Measurements from ENCODE around the gene KLHDC8A.
A peak's percentile ranks its signal among the peaks of the same experiment; 100 is the strongest.

The KLHDC8A gene

GRCh38 chr1:205344066-205344928 is 12.4 kb downstream of the KLHDC8A start:
- Mint-ChIP-seq H3K4me3 (peak overlapping the region; percentile 39), H3K36me3 (ENCODE audit: low read depth) (no peaks in the 10 kb centered on the region), H3K27ac (no peak overlapping the region), H3K4me1 (ENCODE audit: low read depth) (peaks cover 20% of the 10 kb centered on the region), H3K9me3 (no peaks in the 10 kb centered on the region), H3K27me3 (peaks cover 69% of the 10 kb centered on the region)
- intact Hi-C loops (cut with micrococcal nuclease): loop anchor here (10.0 kb wide), 1 partner anchor 359 kb away; no protein-coding TSS in a partner anchor

DNA sequence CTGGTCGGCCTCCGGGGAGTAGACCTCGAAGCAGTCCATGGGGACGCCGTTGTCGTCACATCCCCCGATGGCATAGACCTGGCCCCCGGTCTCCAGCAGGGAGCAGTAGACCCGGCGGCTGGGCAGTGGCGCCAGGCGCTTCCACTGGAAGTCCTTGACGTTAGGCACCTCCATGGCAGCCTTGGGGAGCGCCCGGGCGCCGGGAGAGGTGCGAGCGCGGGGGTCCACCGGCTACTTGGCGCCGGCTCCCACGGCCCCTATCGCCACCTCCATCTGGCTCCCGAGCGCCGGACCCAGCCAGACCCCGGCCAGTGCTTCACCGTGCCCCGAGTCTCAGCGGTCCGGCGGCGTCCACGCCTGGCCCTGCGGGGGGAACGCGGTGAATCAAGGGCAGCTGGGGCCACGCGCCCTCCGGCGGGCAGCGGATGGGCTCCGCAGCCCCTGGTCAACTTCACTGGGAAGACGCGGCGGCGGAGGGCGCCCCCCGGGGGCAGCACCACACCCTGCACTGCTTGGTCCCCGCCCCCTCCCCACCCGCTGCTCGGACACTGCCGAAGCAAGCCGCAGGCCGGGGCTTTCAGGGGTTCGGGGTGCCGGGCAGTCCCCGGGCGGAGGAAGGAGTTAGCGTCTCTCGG is 13.2 kb downstream of the KLHDC8A start:
- H3K4me3 Mint-ChIP-seq: peak overlapping the region; percentile 2
- H3K4me1 Mint-ChIP-seq (ENCODE audit: low read depth): peaks cover 12% of the 10 kb centered on the region
- H3K9me3 Mint-ChIP-seq: no peaks in the 10 kb centered on the region
- H3K27me3 Mint-ChIP-seq: peaks cover 76% of the 10 kb centered on the region
- intact Hi-C loops (cut with micrococcal nuclease): loop anchor here (10.0 kb wide), 1 partner anchor 359 kb away; no protein-coding TSS in a partner anchor
- H3K36me3 Mint-ChIP-seq (ENCODE audit: low read depth): no peaks in the 10 kb centered on the region
- no peak overlapping the region for H3K27ac Mint-ChIP-seq

DNA sequence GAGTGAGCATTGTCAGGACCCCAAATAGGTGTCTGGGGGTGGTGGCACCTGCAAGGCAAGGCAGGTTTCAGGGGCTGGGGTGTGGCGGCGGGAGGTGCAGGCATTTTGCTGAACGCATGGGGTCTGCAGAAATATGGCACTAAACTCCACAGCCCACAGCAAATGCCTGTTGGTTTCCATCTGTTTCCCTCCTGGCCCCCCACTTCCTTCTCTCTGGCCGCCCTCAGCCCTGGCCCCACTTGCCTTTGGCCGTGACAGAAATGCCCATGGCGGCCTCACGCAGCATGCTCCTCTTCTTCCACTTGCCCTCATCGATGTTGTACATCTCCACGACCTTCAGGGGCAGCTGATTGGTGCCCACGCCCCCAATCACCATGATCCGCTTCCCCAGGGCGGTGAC is 13.7 kb downstream of the KLHDC8A start:
- H3K36me3 Mint-ChIP-seq (ENCODE audit: low read depth): no peaks in the 10 kb centered on the region
- intact Hi-C loops (cut with micrococcal nuclease): loop anchor here (10.0 kb wide), 1 partner anchor 358 kb away; no protein-coding TSS in a partner anchor
- H3K27ac Mint-ChIP-seq: no peak overlapping the region
- H3K4me3 Mint-ChIP-seq: peak overlapping the region; percentile 2
- H3K27me3 Mint-ChIP-seq: peaks cover 81% of the 10 kb centered on the region
- H3K4me1 Mint-ChIP-seq (ENCODE audit: low read depth): peaks cover 7% of the 10 kb centered on the region
- no peaks in the 10 kb centered on the region for H3K9me3 Mint-ChIP-seq

DNA sequence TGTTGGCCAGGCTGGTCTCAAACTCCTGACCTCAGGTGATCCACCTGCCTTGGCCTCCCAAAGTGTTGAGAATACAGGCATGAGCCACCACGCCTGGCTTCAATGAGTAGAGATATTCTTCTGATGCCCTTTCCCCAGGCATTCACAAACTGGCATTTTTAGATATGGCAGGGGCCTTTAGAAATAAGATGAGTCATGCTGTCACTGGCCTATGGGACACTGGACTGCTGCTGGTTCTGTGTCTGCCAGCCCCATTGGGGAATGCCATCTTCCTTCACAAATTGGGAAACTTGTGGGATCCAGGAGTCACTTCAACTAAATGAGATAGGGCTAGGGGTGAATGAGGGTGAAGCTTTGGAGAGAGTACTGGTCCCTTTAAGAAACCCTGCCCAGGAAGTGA is 16.0 kb downstream of the KLHDC8A start:
- H3K4me3 Mint-ChIP-seq: no peak overlapping the region
- no peaks in the 10 kb centered on the region for H3K36me3 Mint-ChIP-seq (ENCODE audit: low read depth)
- no peaks in the 10 kb centered on the region for H3K9me3 Mint-ChIP-seq
- peaks cover 6% of the 10 kb centered on the region for H3K4me1 Mint-ChIP-seq (ENCODE audit: low read depth)
- intact Hi-C loops (cut with micrococcal nuclease): loop anchor here (10.0 kb wide), 1 partner anchor 356 kb away; no protein-coding TSS in a partner anchor
- no peak overlapping the region for H3K27ac Mint-ChIP-seq
- peaks cover 78% of the 10 kb centered on the region for H3K27me3 Mint-ChIP-seq

GRCh38 chr1:205339717-205340116 is 17.0 kb downstream of the KLHDC8A start:
- Mint-ChIP-seq H3K4me3 (no peak overlapping the region), H3K9me3 (no peaks in the 10 kb centered on the region), H3K36me3 (ENCODE audit: low read depth) (no peaks in the 10 kb centered on the region), H3K27me3 (peaks cover 69% of the 10 kb centered on the region), H3K27ac (no peak overlapping the region), H3K4me1 (ENCODE audit: low read depth) (peaks cover 6% of the 10 kb centered on the region)
- intact Hi-C loops (cut with micrococcal nuclease): loop anchor here (5.0 to 10.0 kb wide), 2 partner anchors 183 to 355 kb away; no protein-coding TSS in a partner anchor

- Mint-ChIP-seq H3K4me1 (ENCODE audit: low read depth) (peaks cover 3% of the 10 kb centered on the region), H3K27me3 (peaks cover 65% of the 10 kb centered on the region), H3K36me3 (ENCODE audit: low read depth) (no peaks in the 10 kb centered on the region), H3K27ac (no peak overlapping the region), H3K4me3 (no peak overlapping the region), H3K9me3 (no peaks in the 10 kb centered on the region)
- intact Hi-C loops (cut with micrococcal nuclease): loop anchor here (5.0 kb wide), 1 partner anchor 183 kb away; no protein-coding TSS in a partner anchor
These were observed 17.5 kb downstream of the KLHDC8A start for GRCh38 chr1:205339197-205339702.

GRCh38 chr1:205338011-205338410 is 18.7 kb downstream of the KLHDC8A start:
- peaks cover 63% of the 10 kb centered on the region for H3K27me3 Mint-ChIP-seq
- H3K36me3 Mint-ChIP-seq (ENCODE audit: low read depth): no peaks in the 10 kb centered on the region
- no peak overlapping the region for H3K4me3 Mint-ChIP-seq
- H3K4me1 Mint-ChIP-seq (ENCODE audit: low read depth): no peaks in the 10 kb centered on the region
- H3K9me3 Mint-ChIP-seq: no peaks in the 10 kb centered on the region
- intact Hi-C loops (cut with micrococcal nuclease): loop anchor here (5.0 kb wide), 1 partner anchor 184 kb away; no protein-coding TSS in a partner anchor
- H3K27ac Mint-ChIP-seq: no peak overlapping the region

GRCh38 chr1:205337481-205337880 is 19.2 kb downstream of the KLHDC8A start:
- Mint-ChIP-seq H3K36me3 (ENCODE audit: low read depth) (no peaks in the 10 kb centered on the region), H3K4me3 (no peak overlapping the region), H3K4me1 (ENCODE audit: low read depth) (no peaks in the 10 kb centered on the region), H3K9me3 (no peaks in the 10 kb centered on the region), H3K27ac (no peak overlapping the region), H3K27me3 (peaks cover 58% of the 10 kb centered on the region)
- intact Hi-C loops (cut with micrococcal nuclease): loop anchor here (5.0 kb wide), 1 partner anchor 185 kb away; no protein-coding TSS in a partner anchor

- peaks cover 48% of the 10 kb centered on the region for H3K27me3 Mint-ChIP-seq
- H3K9me3 Mint-ChIP-seq: no peaks in the 10 kb centered on the region
- H3K27ac Mint-ChIP-seq: no peak overlapping the region
- H3K4me1 Mint-ChIP-seq (ENCODE audit: low read depth): no peaks in the 10 kb centered on the region
- intact Hi-C loops (cut with micrococcal nuclease): loop anchor here (5.0 kb wide), 1 partner anchor 187 kb away; no protein-coding TSS in a partner anchor
- no peaks in the 10 kb centered on the region for H3K36me3 Mint-ChIP-seq (ENCODE audit: low read depth)
- no peak overlapping the region for H3K4me3 Mint-ChIP-seq
These were observed 21.0 kb downstream of the KLHDC8A start for GRCh38 chr1:205335692-205336091.

GRCh38 chr1:205332015-205332791 is 24.5 kb downstream of the KLHDC8A start:
- H3K4me1 Mint-ChIP-seq (ENCODE audit: low read depth): peaks cover 9% of the 10 kb centered on the region
- H3K27me3 Mint-ChIP-seq: peaks cover 36% of the 10 kb centered on the region
- intact Hi-C loops (cut with micrococcal nuclease): no loop called here

GRCh38 chr1:205330150-205330549 is 26.6 kb downstream of the KLHDC8A start:
- no peaks in the 10 kb centered on the region for H3K9me3 Mint-ChIP-seq
- H3K27ac Mint-ChIP-seq: no peak overlapping the region
- H3K4me1 Mint-ChIP-seq (ENCODE audit: low read depth): peaks cover 11% of the 10 kb centered on the region
- H3K27me3 Mint-ChIP-seq: peaks cover 41% of the 10 kb centered on the region
- no peak overlapping the region for H3K4me3 Mint-ChIP-seq
- intact Hi-C loops (cut with micrococcal nuclease): no loop called here
- H3K36me3 Mint-ChIP-seq (ENCODE audit: low read depth): no peaks in the 10 kb centered on the region

More at GRCh38 chr1:205332015-205332791, 24.5 kb downstream of the KLHDC8A start:
- Mint-ChIP-seq H3K36me3 (ENCODE audit: low read depth) (no peaks in the 10 kb centered on the region), H3K27ac (no peak overlapping the region), H3K4me3 (no peak overlapping the region), H3K9me3 (no peaks in the 10 kb centered on the region)

GRCh38 chr1:205329719-205330118 is 27.0 kb downstream of the KLHDC8A start:
- Mint-ChIP-seq H3K4me1 (ENCODE audit: low read depth) (peaks cover 16% of the 10 kb centered on the region), H3K27ac (no peak overlapping the region), H3K4me3 (no peak overlapping the region), H3K36me3 (ENCODE audit: low read depth) (no peaks in the 10 kb centered on the region), H3K27me3 (peaks cover 42% of the 10 kb centered on the region), H3K9me3 (no peaks in the 10 kb centered on the region)
- intact Hi-C loops (cut with micrococcal nuclease): no loop called here

DNA sequence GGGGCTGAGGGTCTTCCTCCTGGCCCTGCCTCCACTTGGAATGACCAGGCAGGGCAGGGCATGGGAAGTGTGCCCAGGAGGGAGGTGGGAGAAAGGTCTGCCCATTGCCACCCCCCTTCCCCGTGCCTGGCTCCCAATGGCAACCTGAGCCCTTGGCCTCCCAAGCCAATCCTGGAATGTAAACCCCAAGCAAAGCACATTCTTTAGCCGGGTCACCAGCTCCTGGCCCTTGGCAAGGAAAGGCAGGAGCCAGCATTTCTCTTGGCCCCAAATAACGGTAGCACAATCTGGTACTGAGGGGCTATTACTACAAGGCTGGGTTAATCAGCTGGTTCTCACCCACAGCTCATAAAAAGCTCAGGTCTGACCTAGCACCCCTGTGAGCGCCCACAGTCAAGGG is 28.2 kb downstream of the KLHDC8A start:
- intact Hi-C loops (cut with micrococcal nuclease): no loop called here

More for the DNA sequence above, 28.2 kb downstream of the KLHDC8A start:
- Mint-ChIP-seq H3K27me3 (peaks cover 36% of the 10 kb centered on the region), H3K36me3 (ENCODE audit: low read depth) (no peaks in the 10 kb centered on the region), H3K9me3 (no peaks in the 10 kb centered on the region), H3K4me1 (ENCODE audit: low read depth) (peaks cover 17% of the 10 kb centered on the region), H3K4me3 (no peak overlapping the region), H3K27ac (no peak overlapping the region)
